Fibroblast of pulmonary artery (primary cell): ENCODE data around the gene SPIRE1.

ENCODE experiments used
- DNase-seq: peaks from one replicate; pipeline ENCODE4 v3.0.0-alpha.2; 2010; ENCODE audit warnings: low read depth
- H3K4me3 ChIP-seq: replicated peaks from 2 replicates; pipeline ENCODE4 v1.5.1; 2011; ENCODE audit warnings: low read depth, mild to moderate bottlenecking, control low read depth, low read length, moderate library complexity
- TF ChIP-seq, protein P1 (sequence below): IDR thresholded peaks from 2 replicates; pipeline ENCODE4 v1.5.1; 2011; ENCODE audit warnings: mild to moderate bottlenecking, control low read depth, low read length, inconsistent platforms; ENCODE audit errors: missing control alignments

SPIRE1 gene

DNA sequence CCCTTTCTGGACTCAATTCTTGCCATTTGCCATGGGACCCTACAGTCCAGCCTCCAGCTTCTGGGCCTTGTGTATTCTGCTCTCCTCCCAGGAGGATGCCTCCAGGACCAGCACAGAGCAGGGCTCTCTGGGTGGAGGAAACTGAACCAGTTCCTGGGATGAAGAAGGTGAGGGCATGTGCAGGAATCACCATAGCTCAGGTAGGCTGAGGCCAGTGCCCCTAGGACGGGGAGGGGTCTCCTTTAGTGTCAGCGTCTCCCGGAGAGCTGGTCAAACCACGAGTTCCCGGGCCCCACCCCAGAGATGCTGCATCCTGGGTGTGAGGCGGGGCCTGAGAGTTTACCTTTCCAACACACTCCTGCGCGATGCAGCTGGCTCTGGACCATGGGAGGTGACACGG, 256.0 kb downstream of the SPIRE1 start:
- H3K4me3 ChIP-seq, result no peak overlapping the region
- TF ChIP-seq, protein P1, sequence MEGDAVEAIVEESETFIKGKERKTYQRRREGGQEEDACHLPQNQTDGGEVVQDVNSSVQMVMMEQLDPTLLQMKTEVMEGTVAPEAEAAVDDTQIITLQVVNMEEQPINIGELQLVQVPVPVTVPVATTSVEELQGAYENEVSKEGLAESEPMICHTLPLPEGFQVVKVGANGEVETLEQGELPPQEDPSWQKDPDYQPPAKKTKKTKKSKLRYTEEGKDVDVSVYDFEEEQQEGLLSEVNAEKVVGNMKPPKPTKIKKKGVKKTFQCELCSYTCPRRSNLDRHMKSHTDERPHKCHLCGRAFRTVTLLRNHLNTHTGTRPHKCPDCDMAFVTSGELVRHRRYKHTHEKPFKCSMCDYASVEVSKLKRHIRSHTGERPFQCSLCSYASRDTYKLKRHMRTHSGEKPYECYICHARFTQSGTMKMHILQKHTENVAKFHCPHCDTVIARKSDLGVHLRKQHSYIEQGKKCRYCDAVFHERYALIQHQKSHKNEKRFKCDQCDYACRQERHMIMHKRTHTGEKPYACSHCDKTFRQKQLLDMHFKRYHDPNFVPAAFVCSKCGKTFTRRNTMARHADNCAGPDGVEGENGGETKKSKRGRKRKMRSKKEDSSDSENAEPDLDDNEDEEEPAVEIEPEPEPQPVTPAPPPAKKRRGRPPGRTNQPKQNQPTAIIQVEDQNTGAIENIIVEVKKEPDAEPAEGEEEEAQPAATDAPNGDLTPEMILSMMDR, result no peak
- DNase-seq, result no peak

DNA sequence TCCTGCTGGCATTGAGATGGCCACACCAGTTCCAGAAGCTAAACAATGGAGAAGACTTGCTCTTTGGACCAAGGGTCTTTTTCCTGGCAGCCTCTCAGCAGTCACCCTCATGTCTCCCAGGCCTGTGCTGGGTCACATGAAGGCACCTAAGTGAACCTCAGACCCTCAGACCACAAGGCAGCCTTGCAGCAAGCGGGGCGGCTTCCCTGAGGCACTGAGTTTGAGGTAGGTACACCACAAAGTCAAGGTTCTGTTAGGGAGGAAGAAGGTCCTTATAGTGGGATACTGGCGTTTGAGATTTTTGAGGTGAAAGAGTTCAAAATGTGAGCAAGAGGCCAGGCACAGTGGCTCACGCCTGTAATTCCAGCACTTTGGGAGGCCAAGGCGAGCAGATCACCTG, 258.7 kb downstream of the SPIRE1 start:
- TF ChIP-seq, protein P1, result no peak
- DNase-seq, result no peak
- no peak overlapping the region for H3K4me3 ChIP-seq

DNA sequence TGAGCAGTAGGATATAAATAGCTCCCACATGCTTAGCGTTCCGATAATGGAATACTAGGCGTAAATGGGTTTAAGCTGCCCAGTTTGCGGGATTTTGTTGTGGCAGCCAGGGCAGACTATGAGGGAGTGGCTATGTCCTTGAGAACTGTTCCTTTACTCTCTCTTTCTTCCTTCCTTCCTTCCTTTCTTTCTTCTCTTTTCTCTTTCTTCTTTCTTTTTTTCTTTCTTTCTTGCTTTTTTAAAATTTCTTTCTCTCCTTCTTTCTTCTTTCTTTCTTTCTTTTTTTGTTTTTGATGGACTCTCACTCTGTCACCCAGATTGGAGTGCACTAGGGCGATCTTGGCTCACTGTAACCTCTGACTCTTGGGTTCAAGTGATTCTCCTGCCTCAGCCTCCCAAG, 259.3 kb downstream of the SPIRE1 start:
- DNase-seq, result no peak
- TF ChIP-seq, protein P1, result no peak
- H3K4me3 ChIP-seq, result no peak overlapping the region

DNA sequence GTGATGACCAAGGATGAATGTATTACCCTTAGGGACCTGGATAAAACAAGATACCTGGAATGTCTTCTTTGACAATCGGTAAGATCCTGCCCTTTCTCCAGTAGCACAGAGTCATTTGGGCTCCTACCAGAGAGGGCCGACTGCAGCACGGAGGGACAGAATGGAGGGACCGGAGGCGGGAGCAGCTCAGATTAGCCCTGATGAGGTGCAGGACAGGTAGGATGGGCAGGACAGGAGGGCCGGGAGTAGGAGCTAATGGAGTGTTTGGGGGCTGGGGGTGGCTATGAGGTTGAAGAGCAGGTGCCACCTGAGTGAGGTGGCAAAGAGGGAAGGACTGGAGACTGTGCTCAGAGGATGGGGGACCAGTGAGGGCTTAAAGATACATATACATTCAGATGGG, 260.1 kb downstream of the SPIRE1 start:
- TF ChIP-seq, protein P1, result no peak
- H3K4me3 ChIP-seq, result no peak overlapping the region

DNA sequence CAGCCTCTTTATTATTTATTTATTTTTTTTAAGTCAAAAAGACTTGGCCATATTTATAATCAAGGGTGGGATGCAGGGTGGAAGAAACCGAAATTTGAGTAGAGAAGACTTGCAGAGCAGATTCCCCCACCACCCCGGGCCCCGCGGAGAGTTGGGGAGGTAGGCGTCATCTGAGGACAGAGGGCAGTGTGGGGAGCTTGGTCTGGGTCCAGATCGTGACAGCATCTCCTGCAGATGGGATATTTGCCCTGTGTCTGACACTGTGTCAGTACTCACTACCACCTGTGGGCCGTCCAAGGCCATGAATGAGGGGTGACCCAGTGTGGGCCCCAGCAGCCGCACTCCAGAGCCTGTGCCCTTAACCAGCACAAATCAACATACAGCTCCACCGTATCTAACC, 260.7 kb downstream of the SPIRE1 start:
- TF ChIP-seq, protein P1, result no peak
- DNase-seq, result no peak
- H3K4me3 ChIP-seq, result no peak overlapping the region

More for the DNA sequence above, 260.1 kb downstream of the SPIRE1 start:
- no peak for DNase-seq
